IPS-11a (cell line): ENCODE results near the gene HEXIM2.
"Not testable (repeated sequence)": the region's sequence is repeated elsewhere in the genome, so short reads cannot be mapped to it uniquely, and the experiment has no call there.

Experiments
- H3K4me3 ChIP-seq: one replicate; pipeline ENCODE4 v1.5.1; 2013; ENCODE audit warnings: low read depth, low read length, control low read depth

The HEXIM2 gene

DNA sequence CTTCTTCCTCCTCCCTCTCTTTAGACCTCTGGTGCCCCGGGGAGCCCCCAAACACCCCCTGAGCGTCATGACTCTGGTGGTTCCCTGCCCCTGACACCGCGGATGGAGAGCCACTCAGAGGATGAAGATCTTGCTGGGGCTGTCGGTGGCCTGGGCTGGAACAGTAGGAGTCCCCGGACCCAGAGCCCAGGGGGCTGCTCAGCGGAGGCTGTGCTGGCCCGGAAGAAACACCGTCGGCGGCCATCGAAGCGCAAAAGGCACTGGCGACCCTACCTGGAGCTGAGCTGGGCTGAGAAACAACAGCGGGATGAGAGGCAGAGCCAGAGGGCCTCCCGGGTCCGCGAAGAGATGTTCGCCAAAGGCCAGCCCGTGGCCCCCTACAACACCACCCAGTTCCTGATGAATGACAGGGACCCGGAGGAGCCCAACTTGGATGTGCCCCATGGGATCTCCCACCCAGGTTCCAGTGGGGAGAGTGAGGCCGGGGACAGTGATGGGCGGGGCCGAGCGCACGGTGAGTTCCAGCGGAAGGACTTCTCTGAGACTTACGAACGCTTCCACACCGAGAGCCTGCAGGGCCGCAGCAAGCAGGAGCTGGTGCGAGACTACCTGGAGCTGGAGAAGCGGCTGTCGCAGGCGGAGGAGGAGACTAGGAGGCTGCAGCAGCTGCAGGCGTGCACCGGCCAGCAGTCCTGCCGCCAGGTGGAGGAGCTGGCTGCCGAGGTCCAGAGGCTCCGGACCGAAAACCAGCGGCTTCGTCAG is 7.5 kb downstream of the HEXIM2 start:
- no peak overlapping the region for H3K4me3 ChIP-seq

DNA sequence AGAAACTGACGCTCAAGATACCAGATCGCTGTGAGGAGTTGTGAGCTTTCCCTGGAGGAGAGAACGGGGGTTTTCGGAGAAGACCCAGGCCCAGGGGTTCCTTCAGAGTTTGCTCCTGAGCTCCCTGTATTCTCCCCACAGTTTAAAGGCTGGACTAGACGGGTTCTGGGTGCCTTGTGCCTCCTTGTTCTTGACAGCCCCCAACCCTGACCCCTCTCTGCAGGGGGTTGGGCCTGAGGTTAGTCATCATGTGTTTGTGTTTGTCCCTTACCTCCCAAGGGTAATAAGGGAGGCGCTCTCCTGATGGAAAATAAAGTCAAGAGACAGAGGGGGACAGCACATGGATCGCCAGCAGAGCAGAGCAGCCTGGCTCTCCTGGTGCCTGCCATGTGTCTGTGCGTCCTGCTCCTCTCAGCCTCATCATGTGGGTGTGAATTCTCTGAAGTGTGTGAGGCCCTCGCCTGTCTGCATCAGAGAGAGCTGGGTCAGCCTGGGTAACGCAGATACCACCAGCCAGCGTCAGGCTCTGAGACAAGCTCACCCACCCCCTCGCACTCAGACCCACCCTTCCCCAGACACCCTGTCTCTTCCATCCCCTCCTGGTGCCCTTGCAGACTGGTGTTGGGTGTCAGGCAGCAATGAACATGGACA is 8.7 kb downstream of the HEXIM2 start:
- H3K4me3 ChIP-seq = no peak overlapping the region

DNA sequence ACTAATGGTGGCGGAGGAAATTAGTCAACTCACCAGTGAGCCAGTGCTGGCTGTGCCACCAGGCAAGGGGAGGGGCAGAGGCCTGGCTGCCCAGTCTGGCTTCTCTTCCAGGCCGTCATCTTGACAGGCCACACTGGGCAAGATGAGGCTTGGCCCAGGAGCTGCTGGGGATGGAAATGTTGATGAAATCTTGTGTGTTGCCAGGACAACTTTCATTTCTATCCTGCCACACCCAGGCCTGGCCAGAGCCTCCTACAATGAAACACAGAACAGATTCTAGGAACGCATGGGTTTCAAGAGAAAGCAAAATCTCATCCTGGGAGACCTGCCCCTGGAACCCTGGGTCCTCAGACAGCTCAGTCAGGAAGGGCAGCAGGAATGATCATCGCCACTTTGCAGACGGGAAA is 9.3 kb downstream of the HEXIM2 start:
- H3K4me3 ChIP-seq = no peak overlapping the region

DNA sequence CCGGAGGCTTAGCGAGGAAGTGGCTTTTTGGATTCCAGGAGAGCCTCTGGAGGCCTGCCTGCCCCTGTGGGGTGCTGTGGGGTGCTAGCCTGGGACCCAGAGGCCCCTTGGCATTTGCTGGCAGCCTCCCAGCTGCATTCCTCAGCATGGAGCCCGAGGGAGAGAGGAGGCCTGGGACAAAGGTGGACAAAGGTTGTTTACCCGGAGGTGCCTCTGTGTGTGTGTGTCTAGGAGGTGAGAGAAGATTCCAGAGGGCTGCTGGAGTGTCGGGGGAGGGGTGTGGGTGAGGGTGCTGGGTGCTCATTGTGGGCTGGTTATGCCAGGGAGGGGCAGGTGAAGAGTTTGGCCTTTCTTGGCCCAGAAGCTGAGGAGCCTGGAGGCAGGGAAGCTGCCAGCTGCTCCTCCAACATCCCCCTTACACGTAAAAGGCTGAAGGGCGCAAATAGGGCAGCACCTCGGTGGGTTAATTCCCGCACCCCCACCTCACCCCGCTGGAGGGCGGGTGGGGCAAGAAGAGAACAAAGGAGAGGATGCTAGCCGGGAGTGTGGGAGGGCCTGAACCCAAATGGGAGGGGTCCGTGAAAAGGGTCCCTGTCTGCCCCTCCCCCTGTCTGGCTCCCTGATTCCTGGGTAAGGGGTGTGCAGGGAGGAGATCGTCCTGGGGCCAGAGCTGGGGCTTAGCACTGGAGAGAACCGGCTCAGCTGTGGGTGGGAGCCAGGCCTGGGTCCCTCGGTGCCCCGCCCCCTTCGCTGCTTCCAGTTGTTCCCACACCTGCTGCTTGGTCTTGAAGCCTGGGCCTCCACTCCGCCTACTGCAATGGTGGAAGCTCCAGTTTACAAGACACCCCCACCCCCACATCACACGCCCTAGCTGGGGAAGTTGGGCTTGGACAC is 9.9 kb downstream of the HEXIM2 start:
- no peak overlapping the region for H3K4me3 ChIP-seq

DNA sequence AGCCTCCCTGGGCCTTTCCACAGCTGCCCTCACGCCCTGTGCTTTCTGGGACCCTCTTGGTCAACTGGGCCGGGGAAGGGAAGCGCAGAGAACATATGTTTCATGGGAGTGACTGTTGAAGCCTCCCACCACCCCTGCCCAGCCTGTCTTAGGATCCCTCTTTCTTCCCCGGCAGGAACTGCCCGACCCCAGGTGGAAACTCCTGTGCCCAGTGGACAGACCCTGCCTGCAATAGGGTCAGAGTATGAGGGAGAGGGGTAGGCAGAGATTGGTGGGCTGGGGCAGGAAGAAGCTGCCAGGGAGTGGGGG is 10.5 kb downstream of the HEXIM2 start:
- no peak overlapping the region for H3K4me3 ChIP-seq

DNA sequence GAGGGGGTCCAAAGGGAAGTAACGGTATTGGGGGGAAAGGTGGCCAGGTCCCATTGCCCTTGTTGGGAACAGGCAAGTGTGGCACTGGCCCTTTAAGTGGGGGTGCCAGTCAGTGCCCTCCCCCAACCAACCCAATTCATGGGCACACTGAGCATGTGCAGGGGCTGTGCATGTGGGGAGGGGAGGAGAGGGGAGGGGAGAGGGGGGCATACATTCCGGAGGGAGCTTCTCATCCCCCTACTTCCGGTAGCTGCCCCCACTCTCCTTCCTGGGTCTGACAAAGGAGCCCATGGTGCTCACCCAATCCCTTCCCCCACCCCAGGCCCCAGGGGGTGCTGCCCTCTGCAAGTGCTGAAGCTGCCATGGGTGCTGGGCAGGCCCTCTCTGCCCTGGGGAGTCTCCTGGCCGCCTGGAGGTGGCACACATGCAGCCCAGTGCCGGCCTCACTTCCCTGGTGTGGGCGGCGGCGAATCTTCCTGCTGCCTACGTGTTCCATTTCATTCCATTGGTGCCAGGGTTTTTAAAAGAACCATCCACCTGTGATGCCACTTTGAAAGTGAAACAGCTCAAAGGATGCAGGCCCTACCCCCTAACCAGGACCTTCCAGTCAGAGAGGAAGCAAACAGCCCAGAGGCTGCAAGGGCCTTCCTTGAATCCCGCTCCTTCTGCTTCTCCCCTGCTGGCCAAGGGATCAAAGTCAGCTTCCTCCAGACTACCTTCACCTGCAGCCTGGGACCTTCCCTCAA is 11.0 kb downstream of the HEXIM2 start:
- H3K4me3 ChIP-seq = no peak overlapping the region

DNA sequence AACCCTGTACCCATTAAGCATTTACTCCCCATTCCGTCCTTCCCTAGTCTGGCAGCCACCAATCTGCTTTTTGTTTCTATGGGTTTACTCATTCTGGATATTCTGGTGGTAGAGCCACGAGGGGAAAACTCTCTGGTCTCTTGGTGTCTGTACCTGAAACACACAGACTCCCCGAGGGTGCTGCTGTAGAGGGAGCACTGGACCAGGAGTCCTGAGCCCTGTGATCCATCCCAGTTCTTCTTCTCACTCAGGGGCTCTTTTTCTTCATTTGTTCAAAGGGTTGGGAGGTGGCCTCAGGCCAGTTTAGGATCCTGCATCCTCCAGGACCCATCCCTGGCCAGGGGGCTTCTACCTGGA is 14.1 kb downstream of the HEXIM2 start:
- no peak overlapping the region for H3K4me3 ChIP-seq

DNA sequence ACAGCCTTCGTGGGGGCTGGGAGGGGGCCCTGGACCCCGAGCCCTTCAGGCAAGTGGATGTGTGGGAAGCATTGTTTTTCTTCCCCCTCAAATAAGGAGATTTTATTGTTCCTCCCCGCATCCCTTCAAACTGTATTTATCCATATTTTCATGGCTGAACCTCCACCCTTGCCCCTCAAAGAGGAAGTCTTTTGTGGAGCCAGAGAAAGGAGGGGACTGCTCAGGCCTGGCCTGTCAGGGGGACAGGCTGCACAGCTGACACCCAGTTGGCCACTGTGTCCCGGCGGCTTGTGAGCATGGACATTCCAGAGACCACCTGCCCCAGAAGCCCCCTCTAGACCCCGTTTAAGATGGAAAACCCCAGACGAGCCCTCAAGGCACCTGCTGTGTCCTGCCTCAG is 15.9 kb downstream of the HEXIM2 start:
- no peak overlapping the region for H3K4me3 ChIP-seq

DNA sequence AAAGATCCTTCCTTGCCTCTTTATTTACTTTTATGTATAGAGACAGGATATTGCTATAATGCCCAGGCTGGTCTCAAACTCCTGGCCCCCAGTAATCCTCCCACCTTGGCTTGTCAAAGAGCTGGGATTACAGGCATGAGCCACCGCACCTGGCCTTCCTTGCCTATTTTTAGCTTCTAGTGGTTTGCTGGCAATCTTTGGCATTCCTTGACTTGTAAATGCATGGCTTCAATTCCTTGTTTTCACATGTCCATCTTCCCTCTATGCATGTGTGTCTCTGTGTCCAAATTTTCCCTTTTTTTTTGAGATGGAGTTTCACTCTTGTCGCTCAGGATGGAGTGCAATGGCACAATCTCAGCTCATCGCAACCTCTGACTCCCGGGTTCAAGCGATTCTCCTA is 22.5 kb downstream of the HEXIM2 start:
- no peak overlapping the region for H3K4me3 ChIP-seq

DNA sequence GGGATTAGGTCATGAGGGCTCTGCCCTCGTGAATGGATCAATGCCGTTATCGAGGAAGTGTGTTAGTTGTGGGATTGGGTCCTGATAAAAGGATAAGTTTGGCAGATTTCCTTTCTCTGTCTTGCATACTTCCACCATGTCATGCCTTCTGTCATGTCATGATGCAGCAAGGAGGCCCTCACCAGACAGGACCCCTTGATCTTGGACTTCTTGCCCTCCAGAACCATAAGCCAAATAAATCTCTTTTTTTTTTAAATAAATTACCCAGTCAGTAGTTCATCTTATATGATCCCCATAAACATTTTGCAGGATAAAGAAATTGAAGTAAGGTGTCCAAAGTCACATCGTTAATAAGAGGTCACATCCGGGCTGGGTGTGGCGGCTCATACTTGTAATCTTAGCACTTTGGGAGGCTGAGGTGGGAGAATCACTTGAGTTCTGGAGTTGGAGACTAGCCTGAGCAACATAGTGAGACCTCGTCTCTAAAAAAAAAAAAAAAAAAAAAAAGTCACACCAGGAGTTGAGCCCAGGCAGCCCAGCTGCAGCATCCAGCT is 25.2 kb downstream of the HEXIM2 start:
- no peak overlapping the region for H3K4me3 ChIP-seq

DNA sequence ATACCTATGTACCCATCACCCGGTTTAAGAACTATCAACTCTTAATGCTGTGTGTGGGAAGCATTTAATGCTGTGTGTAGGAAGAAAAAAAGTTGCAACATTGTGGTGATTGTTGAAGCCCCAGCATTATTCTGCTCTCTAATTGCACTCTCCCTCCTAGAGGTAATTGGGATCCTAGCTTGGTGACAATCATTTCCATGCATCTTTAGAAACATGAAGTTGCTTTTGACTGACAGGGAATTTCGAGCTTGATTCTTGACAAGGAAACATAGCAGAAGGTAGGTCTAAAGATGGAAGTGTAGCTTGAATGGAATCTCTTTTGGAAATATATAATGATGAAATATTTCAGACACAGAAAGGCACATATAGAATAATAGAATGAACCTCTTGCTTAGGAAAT is 27.3 kb downstream of the HEXIM2 start:
- no peak overlapping the region for H3K4me3 ChIP-seq

DNA sequence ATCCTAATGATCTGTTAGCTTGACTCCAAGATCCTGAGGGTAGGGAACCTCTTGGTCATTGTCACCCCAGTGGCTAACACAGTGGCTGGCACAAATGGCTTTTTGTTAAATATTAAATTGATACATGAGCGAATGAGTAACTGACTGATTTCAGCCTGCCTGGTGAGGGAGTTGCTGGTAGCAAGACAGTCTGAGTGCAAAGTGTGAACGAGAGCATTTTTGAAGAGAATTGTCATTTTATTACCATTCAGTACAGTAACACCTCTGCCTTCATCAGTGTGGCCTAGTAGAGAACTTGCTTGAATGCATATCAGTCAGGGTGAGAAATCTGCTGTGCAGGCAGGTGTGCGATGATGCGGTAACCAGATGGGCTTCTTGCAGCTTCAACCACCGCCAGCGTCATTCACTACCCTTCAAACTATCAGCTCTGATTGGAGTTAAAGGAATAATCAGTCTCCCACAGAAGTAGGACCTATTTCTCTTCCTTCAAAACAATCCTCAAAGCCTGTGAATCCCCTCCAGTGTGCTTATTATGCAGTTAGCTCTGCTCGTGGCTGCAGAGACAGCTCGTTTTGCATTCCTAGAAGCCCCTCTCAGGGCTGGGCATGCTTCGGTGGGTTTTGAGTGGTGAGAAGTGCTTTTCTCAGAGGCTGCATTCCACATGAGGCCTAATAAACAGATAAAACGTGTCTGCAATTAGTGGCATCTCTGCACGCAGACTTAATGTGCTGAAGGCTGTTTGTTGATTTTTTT is 29.0 kb downstream of the HEXIM2 start:
- no peak overlapping the region for H3K4me3 ChIP-seq

DNA sequence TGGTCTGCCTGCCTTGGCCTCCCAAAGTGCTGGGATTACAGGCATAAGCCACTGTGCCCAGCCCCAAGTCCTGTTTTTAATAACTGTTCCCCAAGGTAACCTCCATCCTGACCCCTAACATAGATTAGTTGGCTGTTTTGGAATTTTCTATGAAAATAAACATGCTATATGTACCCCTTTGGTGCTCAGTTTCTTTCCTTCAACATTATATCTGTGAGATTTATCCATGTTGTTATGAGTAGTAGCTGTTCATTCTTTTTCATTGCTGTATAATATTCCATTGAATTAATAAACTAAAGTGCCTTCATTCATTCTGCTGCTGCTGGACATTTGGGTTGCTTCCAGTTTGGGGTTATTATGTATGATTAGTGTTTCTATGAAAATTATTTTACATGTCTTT is 33.7 kb downstream of the HEXIM2 start:
- no peak overlapping the region for H3K4me3 ChIP-seq

DNA sequence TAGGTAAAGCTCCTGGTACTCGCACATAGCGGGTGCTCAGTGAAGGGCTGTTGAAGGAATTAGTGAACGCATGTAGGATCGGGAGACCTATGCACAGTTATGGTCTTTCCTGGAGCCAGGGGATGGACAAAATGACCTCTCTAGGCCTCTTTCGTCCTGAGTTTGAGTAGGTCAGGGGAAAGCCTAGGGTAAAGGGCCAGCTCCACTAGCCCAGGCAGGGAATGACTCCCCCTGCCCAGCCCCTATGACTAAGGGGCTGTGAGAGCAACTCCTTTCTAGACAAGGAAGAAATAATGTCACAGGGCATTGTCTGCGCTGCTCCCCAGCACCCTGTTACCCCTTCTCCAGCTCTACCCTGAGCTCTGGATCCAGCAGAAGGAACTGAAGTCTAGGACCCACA is 35.4 kb downstream of the HEXIM2 start:
- no peak overlapping the region for H3K4me3 ChIP-seq

DNA sequence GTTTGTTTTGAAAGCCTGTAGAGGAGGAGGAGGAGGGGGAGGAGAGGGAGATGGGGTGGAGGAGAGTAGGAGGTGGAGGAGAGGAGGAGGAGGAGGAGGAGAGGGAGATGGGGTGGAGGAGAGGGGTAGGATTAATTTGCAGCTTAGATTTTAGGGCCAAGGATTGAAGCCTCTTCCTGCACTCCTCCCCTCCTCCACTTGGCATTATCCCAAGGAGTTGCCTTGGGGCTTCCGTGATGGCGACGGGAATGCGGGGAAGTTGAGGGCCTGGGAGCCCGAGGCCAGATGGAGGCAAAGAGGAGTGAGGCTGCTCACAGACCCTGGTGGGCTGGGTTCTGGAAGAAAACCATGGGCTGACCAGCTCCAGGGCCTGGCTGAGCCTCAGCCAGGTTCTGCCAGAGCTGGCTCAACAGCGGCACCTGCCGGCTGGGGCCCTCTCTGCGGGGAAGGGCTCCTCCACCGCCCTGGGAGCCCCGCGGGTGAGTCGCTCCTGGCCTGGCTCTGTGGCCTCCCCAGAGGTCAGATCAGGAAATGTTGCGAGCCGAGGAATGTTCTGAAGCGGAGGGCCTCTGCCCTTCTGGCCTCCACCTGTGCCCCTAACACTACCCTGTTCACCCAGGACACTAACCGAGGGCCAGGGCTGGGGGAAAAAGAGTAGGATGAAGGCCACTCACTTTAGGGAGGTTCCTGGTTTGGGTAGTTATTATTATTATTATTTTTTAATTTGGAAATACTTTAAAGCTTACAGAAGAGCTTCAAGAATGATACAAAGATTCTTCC is 36.1 kb downstream of the HEXIM2 start:
- no peak overlapping the region for H3K4me3 ChIP-seq

DNA sequence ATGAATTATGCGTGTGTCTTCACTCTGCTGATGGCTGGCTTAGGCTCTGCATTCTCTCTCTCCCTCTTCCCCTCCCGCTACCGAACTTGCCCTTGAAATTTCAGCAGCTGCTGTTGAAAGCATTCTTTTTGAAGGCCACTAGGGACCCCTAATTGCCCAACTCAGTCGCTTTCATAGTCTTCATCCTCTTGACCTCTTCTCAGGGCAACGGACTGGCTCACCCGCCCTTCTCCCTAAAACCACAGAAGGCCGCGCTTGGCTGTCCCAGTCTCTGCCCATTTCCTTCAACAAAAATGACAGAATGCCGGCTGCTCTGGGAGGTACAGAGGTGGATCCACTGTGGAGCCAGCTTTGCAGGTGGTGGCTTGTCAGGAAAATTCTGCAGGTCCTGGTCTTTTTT is 39.0 kb downstream of the HEXIM2 start:
- no peak overlapping the region for H3K4me3 ChIP-seq

DNA sequence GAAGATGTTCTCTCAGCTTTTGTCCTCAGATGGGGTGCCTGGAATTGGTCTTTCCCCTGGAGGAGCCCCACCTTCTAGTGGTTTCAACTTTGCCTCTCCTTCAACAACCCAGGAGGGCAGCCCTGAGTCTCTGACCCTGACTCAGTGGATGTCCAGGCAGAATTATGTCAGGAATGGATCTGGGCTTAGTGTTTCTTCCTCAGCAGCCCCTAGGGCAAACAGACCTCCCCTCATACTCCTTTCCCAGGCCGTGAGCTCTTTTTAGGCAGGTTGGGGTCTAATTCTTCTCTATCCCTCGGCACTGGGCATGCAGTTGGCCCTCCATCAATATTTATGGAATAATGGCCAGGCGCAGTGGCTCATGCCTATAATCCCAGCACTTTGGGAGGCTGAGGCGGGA is 39.8 kb downstream of the HEXIM2 start:
- H3K4me3 ChIP-seq = no peak overlapping the region

DNA sequence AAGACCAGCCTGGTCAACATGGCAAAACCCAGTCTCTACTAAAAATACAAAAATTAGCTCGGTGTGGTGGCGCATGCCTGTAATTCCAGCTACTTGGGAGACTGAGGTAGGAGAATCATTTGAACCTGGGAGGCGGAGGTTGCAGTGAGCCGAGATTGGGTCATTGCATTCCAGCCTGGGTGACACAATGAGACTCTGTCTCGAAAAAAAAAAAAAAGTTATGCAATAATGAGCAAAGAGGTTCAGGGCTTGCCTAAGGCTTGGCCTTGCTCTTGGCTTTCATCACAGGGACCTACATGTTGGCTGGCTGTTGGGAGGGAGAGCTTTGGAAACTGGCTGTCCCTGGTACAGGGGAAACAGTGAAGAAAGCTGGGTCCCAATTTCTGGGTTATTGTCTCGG is 40.2 kb downstream of the HEXIM2 start:
- H3K4me3 ChIP-seq = not testable (repeated sequence)

DNA sequence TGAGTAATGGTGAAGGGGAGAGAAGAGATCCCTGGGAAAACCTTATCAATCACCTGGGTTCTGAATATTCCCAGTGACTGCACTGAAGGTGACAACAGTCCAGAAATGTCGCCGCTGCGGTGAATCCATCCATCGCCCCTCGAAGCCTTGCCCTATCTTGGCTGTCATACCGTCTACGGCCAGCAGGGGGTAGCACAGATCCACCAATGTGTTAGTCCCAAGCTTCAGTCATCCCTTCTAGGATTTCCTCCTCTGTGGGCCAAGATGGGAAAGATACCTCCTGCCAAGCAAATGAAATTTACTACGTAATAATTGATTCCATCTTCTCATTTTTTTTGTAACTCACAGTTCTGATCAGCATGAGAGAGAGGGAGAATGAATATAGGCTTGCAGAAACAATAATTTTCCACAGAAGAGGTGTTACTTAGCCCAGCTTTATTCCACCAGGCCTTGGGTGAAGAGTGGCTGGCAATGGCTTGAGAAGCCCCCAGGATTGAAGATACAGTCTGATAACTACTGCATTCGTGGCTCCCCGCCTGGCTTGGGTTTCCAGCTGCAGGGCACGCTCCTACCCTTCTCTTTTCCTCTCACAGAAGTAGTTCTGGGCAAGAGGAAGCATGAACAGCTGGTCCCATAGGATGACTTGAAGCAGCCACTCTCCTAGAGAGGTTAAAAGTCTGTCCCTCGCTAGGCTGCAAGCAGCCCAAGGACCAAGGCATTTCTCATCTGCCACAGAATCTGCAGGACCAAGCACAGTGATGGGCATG is 57.4 kb downstream of the HEXIM2 start:
- H3K4me3 ChIP-seq = no peak overlapping the region
